Tibial artery (tissue), 4 donors: ENCODE results near the gene MSANTD1.

ENCODE experiments used
- DNase-seq, 2 donors: peaks; one replicate each; pipeline ENCODE4 v3.0.0-alpha.2; 2019
- H3K27ac ChIP-seq, 2 donors: fragments of 200-600 bp; sonication (generic) in 1 of 2; 1 replicate in 1 of 2; 2 replicates in 1 of 2; pipeline ENCODE4 v1.5.1; 2018 to 2019; ENCODE audit warnings: mild to moderate bottlenecking in 1 of 2
- H3K27me3 ChIP-seq, 2 donors: fragments of 200-600 bp; sonication (generic) in 1 of 2; one replicate each; pipeline versions ENCODE4 v1.5.1 to v1.6.0; 2016 to 2019
- H3K36me3 ChIP-seq, 3 donors: fragments of 200-600 bp; sonication (generic) in 2 of 3; one replicate each; pipeline ENCODE4 v1.5.1; 2016 to 2019; ENCODE audit warnings: mild to moderate bottlenecking in 2 of 3
- H3K4me1 ChIP-seq, 4 donors: fragments of 200-600 bp; sonication (generic) in 2 of 4; 1 replicate in 3 of 4; 2 replicates in 1 of 4; pipeline ENCODE4 v1.5.1; 2016 to 2019
- H3K4me3 ChIP-seq, 2 donors: fragments of 200-600 bp; sonication (generic) in 1 of 2; 1 replicate in 1 of 2; 2 replicates in 1 of 2; pipeline ENCODE4 v1.5.1; 2018 to 2019; ENCODE audit warnings: mild to moderate bottlenecking in 2 of 2
- H3K9me3 ChIP-seq, 3 donors: fragments of 200-600 bp; sonication (generic) in 1 of 3; one replicate each; pipeline ENCODE4 v1.5.1; 2016 to 2019
- CTCF ChIP-seq, 2 experiments: fragments of 200-600 bp in 1 of 2; fragments of 450-650 bp in 1 of 2; IDR thresholded peaks; one replicate each; pipeline ENCODE4 v1.5.1; 2017 to 2019; ENCODE audit warnings: antibody characterized with exemption in 2 of 2, mild to moderate bottlenecking in 1 of 2, moderate library complexity in 1 of 2
- intact Hi-C: fragments of 100-400 bp; cut with DNase I; formaldehyde crosslinking; loops from one replicate; pipeline ENCODE4 v1.15.0; 2023; ENCODE audit warnings: low total_unique reads

Gene MSANTD1

GRCh38 chr4:3305610-3306371 is 56.8 kb downstream of the MSANTD1 start:
- intact Hi-C loops, result no loop called here
- Histone ChIP-seq H3K27me3 (no peaks in the 10 kb centered on the region), H3K4me3 (no peak overlapping the region), H3K36me3 (no peaks in the 10 kb centered on the region), H3K4me1 (peaks cover 0 to 30% (median 10%) of the 10 kb centered on the region in 4 donors), H3K27ac (no peak overlapping the region), H3K9me3 (no peaks in the 10 kb centered on the region)
- peak; percentile 13 to 31 for DNase-seq
- no peak for TF ChIP-seq CTCF (IDR thresholded peaks at IDR 0.05)
